ENCODE measurements around the gene SHMT1.
"Not testable (repeated sequence)": the region's sequence is repeated elsewhere in the genome, so short reads cannot be mapped to it uniquely, and the experiment has no call there.

SHMT1 gene

DNA sequence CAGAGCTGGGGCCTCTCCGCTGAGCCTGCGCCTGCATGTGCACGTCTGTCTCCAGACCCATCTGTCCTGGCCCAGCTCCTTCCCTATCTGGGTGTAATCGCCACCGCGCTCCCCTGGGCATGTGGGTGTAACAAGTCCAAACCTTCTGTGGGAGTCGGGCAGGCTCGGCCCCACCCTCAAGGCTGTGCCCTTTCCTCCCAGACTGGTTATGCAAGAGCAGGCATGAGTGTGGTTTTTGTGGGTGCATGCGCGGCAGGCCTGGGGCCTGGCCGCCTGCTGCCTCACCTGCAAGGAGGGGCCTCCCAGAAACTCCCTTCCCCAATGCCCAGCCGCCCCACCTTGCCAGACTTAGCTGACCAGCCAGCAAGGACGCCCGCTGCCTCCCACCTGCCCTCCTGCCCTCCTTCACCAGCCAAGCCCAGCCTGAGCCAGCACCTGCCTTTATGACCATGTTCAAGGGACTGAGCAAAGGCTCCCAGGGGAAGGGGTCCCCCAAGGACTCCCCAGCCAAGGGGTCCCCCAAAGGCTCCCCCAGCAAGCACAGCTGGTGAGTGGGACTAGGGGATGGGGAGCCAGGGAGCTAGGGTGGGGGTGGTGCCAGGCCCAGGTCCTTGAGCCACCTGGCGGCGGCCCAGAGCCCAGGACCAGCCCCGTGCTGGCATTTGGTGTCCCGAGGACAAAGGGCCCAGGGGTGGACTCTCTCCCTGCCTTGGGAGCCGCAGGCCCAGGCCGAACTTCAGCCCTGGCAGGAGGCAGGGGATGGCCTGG, 14.3 kb upstream of the SHMT1 start, which contains the start of gene EVPLL:
TSS of gene EVPLL (plus strand) at position 342 of the 768 bp plus-strand sequence. CDS start 3,160 bp downstream, outside the sequence.
- no peak for DNase-seq

DNA sequence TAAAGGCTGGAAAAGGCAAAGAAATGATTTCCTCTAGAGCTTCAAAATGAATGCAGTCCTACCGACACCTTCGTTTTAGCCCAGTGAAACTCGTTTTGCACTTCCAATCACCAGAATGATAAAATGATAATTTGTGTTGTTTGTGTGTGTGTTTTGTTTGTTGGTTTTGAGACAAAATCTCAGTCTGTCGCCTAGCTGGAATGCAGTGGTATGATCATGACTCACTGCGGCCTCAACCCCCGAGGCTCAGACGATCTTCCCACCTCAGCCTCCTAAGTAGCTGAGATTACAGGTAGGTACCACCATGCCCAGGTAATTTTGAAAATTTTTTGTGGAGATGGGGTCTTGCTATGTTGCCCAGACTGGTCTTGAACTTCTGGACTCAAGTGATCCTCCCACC, 10.9 kb upstream of the SHMT1 start:
- no peak for DNase-seq

DNA sequence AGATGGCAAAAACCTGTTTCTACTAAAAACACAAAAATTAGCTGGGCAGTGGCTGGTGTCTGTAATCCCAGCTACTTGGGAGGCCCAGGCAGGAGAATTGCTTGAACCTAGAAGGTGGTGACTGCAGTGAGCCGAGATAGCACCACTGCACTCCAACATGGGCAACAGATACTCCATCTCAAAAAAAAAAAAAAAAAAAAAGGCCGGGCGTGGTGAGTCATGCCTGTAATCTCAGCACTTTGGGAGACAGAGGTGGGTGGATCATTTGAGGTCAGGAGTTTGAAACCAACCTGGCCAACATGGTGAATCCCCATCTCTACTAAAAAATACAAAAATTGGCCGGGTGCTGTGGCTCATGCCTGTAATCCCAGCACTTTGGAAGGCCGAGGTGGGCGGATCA, 9.8 kb upstream of the SHMT1 start:
- not testable (repeated sequence) for DNase-seq

DNA sequence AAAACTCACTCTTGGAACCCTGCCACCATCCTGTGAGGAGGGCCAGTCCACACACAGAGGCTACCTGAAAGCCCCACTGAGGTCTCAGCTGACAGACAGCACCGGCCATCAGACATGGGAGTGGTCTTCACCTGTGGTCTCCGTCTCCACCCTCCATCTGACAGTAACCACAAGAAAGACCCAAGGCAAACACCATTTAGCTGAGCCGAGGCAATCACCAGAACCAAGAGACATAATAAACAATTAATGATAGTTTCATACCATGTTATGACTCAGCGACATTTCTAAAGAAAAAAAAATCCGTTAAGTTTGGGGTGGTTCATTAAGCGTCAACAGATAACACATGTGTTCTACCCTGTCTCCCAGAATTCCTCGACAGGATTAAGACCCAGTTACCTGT, 8.1 kb upstream of the SHMT1 start:
- no peak for DNase-seq

DNA sequence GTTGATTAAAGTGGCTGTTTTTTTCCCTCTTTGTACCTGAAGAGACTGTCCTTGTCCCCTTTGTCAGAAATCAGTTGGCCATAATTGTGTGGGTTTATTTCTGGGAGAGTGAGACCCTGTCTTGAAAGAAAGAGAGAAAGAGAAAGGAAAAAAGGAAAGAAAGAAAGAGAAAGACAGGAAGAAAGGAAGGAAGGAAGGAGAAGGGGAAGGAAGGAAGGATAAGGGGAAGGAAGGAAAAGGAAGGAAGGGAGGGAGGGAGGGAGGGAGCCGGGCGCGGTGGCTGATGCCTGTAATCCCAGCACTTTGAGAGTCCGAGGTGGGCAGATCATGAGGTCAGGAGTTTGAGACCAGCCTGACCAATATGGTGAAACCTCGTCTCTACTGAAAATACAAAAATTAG, 7.4 kb upstream of the SHMT1 start:
- DNase-seq: no peak

DNA sequence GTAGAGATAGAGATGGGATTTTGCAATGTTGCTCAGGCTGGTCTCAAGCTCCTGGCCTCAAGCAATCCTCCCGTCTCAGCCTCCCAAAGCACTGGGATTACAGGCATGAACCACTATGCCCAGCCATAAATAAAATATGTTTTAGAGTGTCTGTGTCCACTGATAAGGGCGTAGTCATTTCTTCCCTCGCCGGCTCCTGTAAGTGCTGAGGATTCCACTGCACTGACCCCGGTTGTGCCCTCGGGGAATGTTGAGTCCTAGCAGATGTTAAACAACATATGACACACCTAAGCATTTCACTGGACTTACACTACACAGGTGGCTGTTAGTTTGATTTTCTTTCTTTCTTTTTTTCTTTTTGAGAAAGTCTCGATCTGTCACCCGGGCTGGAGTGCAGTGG, 5.6 kb upstream of the SHMT1 start:
- DNase-seq: no peak

DNA sequence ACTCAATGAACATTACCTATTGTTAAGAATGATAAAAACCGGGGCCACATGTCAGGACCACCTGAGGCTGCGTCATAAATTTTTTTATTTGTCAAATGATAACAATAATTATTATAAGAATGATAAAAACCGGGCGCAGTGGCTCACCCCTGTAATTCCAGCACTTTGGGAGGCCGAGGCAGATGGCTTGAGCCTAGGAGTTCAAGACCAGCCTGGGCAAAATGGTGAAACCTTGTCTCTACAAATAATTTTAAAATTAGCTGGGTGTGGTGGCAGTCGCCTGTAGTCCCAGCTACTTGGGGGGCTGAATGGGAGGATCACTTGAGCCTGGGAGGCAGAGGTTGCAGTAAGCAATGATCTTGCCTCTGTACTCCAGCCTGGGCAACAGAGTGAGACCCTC, 816 bp upstream of the SHMT1 start:
- DNase-seq: no peak

DNA sequence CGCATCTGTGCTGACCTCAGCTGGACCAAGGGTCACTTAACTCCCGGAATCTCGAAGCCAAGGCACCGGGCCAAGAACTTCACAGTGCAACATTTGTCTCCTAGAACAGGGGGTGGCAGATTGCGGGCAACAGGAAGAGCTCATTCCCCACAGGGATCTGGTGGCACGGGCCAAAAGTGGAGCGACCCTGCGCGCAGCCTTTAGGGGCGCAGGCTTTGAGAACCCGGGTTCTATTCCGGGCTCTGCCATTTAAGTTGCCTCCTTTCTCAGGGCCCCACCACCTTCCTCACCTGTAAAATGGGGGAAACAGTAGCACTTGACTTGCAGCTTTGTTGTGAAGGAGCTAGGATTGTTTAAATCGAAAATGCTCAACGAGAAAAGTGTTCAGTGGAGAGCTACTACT, 651 bp downstream of the SHMT1 start:
- DNase-seq: no peak

DNA sequence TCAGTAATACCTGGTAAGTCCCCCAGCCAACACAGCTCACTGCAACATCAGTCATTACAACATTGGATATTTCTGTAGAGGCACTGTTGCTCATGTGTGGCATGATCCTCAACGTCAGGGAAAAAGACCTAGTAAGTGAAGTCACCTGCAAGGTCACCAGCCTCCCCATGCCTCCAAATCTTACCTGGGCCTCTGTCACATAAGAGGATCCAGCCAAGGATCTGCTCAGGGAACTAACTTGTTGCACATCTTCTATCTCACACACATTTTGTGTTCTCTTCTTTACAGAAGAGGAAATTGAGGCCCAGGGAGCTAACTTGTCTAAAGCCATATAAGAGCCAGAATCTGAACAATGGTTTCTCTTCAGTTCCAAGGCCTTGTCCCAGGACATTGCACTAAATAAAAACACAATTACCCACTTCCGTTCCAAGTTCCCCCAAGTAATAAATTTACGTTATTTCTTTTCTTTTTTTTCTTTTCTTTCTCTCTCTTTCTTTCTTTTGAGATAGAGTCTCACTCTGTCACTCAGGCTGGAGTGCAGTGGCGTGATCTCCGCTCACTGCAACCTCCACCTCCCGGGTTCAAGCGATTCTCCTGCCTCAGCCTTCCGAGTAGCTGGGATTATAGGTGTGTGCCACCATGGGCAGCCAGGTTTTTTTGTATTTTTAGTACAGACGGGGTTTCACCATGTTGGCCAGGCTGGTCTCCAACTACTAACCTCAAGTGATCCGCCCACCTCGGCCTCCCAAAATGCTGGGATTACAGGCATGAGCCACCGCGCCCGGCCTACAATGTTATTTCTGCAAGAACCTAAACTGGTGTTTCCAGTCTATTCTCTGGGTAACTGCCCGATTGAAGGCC, 1.3 kb downstream of the SHMT1 start:
- no peak for DNase-seq

DNA sequence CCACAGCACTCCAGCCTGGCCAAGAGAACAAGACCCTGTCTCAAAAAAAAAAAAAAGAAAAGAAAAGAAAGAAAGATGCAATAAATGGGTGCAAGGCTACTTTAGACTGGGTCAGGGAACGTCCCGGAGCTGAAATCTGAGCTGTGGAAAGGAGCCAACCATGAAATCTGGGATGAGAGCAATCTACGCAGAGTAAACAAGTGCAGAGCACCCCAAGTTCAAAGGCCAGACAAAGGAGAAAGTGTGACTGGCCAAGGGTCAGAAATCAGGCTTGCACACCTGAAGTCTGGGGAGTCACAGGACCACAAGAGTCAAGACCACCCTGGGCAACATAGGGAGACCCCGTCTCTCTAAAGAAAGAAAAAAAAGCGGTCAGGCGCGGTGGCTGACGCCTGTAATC, 2.8 kb downstream of the SHMT1 start:
- DNase-seq: no peak

DNA sequence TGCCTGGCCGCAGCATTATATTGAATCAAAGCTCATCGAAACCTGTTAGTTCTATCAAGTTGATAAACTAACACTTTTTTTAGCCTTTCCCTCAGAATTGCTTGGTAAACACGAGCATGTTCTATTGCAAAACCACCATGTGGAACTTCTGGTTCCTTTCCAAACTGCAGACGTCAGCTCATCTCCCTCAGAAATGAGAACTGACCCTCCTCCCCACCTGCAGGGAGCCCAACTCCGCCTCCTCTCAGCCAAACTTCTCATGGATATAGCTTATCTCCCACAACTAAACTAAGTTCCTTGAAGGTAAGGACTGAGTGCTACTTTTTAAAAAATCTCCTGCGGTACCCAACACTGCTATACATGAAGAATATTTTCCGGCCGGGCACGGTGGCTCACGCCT, 6.7 kb downstream of the SHMT1 start:
- DNase-seq: no peak

DNA sequence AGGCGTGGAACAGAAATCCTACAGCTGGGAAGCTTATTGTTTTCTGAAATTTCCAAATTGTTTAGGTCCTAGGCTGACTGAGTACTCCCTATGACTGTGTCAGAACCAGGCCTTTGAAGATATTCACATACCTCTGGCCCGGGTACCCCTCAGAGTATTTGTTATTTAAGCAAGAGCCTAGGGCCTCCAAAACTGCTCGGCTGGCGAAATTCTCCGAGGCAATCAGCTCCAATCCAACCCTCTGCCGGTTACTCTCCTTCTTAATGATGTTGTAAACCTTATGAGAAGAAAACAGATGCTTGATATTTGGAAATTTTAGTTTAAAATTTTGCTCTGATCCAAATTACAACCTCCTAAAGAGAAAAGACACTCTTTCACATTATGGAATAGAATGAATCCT, 9.8 kb downstream of the SHMT1 start:
- DNase-seq: no peak

DNA sequence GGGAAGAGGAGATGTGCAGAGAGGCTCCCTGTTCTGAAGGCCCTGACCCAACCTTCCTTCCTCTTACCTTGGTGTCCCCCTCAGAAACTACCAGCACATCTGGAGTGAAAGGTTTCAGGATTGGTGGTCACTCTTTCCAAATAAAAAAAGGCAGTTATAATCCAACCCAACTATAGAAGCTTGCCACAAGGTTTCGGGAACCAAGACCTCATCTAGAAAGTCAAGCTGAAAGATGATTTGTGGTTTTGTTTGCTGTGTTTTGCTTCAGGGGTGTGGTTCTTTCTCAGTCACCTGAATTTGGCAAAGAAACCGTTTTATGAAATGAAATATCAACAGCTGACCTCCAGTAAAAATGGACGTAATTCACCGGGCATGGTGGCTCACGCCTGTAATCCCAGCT, 19.3 kb downstream of the SHMT1 start:
- no peak for DNase-seq

DNA sequence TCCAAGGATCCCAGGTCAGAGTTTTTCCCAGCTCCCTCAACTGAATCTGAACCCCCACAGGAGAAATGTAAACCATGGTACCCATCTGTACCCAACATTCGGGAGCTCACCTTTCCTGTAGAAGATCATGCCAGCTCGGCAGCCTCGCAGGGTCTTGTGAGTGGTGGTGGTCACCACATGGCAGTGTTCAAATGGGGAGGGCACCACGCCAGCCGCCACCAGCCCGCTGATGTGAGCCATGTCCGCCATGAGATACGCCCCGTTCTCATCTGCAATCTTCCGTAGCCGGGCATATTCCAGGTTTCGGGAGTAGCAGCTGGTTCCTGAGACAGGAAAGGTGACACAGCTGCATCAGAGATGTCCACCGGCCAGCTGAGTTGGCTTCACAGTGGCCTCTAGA, 23.4 kb downstream of the SHMT1 start:
- no peak for DNase-seq

DNA sequence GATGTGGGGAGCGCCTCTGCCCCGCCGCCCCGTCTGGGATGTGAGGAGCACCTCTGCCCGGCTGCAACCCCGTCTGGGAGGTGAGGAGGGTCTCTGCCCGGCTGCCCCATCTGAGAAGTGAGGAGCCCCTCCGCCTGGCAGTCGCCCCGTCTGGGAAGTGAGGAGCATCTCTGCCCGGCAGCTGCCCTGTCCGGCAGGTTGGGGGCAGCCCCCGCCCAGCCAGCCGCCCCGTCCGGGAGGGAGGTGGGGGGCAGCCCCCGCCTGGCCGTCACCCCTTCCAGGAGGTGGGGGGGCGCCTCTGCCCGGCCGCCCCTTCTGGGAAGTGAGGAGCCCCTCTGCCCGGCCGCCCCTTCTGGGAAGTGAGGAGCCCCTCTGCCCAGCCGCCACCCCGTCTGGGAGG, 25.2 kb downstream of the SHMT1 start:
- DNase-seq: not testable (repeated sequence)

DNA sequence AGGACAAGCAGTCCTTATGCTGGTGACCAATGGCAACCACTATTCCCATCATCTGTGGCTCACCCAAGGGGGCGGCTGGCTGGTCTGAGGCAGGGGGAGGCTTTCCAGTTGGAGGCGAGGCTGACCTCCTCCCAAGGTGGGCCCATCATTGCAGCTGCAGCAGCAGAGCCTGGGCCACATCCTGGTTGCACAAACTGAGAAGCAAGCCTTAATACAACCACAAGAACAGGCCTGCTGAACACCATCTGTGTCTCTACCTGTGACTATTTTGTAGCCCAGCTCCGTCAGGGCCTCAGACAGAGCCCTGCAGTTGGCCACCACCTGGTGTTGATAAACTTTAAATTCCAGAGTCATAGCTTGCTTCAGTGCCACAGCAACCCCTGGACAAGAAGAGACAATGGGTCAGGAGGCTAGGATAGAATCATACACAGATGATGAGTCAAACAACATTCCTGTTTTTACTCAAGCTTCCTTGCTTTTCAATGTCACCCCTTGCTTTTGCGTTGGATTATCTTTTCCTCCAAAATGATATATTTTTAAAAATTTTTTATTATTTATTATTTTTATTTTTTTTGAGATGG, 30.4 kb downstream of the SHMT1 start:
- DNase-seq: no peak

DNA sequence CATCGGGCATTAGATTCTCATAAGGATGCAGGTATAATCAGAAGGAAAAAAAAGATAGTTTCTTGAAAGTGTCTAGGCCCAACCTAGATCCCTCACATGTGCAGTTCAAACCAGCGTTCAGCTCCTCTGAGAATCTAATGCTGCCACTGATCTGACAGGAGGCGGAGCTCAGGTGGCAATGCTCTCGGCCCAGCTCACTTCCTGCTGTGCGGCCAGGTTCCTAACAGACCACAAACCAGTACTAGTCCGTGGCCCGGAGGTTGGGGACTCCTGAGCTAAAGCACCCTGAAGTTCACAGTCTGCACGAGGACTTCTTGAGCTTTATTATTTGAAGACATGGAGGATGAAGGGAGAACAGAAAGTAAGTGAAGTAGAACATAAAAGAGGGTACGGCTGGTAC, 31.5 kb downstream of the SHMT1 start:
- DNase-seq: no peak

DNA sequence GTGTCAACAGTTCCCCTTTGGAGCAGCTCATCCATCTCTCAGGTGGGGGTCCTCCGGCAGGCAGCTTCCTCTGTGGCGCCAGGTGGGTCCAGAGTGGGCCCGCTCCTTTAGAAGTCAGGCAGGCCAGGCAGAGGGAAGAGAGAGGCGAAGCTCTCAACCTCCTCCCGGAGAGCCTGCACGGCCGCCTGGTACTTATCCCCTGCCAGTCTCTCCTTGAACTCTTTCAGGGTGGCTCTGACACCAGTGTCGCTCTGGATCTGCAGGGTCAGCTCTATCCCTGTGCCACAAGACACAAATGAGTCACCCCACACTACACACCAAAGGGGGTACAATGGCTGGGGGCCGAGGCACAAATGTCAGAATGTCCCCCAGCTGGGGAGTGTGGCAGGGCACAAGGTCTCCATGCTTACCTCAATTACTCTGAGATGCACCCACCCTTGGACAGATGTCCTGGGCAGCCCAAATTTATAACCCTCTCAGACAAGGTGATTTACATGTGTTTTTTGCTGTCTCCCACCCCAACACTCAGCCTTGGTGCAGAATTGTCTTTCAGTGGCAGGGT, 34.6 kb downstream of the SHMT1 start:
- DNase-seq: no peak

DNA sequence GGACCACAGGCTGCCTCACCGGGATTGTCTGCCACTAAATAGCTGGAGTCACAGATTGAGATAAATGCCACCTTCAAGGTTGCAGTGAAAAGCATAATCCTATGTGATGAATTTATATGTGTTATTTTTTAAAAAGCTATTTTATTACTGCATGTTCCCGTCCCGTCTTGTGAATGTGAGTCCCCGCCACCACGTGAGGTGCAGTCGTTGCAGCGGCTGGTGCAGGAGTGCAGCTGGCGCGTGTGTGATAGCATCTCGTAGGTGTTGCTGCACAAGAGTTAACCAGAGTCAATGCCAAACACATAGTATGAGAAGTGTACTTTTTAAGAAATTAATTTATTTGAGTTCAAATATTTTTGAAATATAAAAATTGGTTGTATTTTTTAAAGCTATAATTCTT, 35.8 kb downstream of the SHMT1 start:
- DNase-seq: no peak

DNA sequence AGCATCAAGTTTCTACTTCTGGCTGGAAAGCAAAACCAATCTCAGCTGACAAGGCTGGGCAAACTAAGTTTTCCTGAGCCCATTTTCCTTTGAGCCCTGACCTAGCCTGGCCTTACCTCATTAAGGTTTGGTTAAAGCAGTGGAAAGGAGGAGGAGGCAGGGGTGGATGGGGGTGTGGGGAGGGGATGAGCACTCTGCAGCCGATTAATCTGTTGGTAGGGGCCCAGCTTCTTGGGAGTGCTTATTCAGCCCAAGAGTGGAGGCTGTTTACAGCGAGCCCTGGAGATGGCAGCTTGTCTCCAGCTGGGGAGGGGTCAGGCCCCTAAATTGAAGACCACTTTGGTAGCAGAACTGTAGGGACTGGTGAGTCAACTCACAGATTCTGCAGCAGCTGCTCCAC, 36.3 kb downstream of the SHMT1 start:
- no peak for DNase-seq

DNA sequence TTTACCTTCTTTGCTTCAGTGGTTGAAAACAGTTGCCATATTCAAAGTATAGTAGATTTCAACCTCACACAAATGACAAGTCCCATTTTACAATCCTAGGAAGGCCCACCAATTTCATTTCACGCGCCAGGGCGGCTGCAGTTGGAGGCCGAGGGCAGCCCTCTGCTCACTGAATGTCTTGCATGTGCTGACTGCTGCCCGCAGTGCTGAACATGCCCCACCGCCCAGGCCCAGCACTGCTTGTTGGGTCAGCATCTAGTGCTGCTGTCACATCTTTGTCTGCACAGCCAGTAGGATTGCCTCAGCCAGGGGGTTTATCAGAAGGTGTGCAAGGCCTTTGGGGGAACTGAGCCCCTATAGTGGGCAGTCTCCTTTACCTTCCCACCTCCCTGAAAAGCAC, 36.8 kb downstream of the SHMT1 start:
- no peak for DNase-seq

DNA sequence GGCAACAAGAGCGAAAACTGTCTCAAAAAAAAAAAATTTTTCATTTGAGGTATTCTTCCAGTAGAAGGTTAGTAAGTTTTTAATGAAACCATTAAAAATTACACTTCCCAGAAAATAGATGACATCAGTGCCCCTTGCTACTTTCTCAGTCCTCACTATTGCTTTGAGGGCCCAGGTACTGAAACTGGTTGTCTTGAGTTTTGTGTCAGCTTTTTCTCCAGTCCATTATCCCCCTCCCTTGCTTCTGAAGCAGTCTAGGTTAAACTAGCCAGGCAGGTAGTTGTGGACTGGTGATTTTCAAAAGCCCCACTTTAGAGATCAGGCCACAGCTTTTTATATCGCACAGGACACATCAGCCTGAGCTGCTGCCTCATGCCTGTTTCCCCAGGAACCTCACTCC, 37.3 kb downstream of the SHMT1 start:
- DNase-seq: no peak

Data from NCI-H748 treated with DMSO at 0.1 percent for 48 hours (cell line).